HG03025 (cell line): Measurements from ENCODE around the gene CLTA.

Source experiments
- ATAC-seq: cut with Tn5 transposase; IDR thresholded peaks from one replicate; pipeline ENCODE4 v1.9.1; 2021; ENCODE audit warnings: mild to moderate bottlenecking, moderate library complexity; ENCODE audit not compliant: unreplicated experiment, low FRiP score

Gene CLTA

GRCh38 chr9:36190388-36191289 is at the start of gene CLTA:
Gene CLTA, plus strand, starts transcription at chr9:36190921. Its CDS starts 136 bp downstream, at chr9:36191057.
- peak; percentile 96 for ATAC-seq

GRCh38 chr9:36141288-36141687 is 49.4 kb upstream of the CLTA start:
- no peak for ATAC-seq

- no peak for ATAC-seq
Measured at GRCh38 chr9:36141761-36142160, 49.0 kb upstream of the CLTA start.

- ATAC-seq, result no peak
Measured at GRCh38 chr9:36142510-36143244, 48.0 kb upstream of the CLTA start.

GRCh38 chr9:36143245-36143641 is 47.5 kb upstream of the CLTA start:
- no peak for ATAC-seq

GRCh38 chr9:36144309-36145232 is 46.1 kb upstream of the CLTA start:
- ATAC-seq, result no peak

GRCh38 chr9:36145970-36146369 is 44.8 kb upstream of the CLTA start:
- no peak for ATAC-seq

GRCh38 chr9:36146651-36147050 is 44.1 kb upstream of the CLTA start:
- no peak for ATAC-seq

GRCh38 chr9:36147441-36148175 is 43.1 kb upstream of the CLTA start:
- no peak for ATAC-seq

- ATAC-seq, result no peak
Measured at GRCh38 chr9:36148311-36149051, 42.2 kb upstream of the CLTA start.

GRCh38 chr9:36149197-36149596 is 41.5 kb upstream of the CLTA start:
- ATAC-seq, result no peak

GRCh38 chr9:36150574-36151315 is 40.0 kb upstream of the CLTA start:
- ATAC-seq, result no peak

GRCh38 chr9:36151316-36152210 is 39.2 kb upstream of the CLTA start:
- ATAC-seq, result peak; percentile 72

- no peak for ATAC-seq
Measured at GRCh38 chr9:36152741-36153438, 37.8 kb upstream of the CLTA start.

GRCh38 chr9:36153746-36154145 is 37.0 kb upstream of the CLTA start:
- no peak for ATAC-seq

GRCh38 chr9:36154331-36154952 is 36.3 kb upstream of the CLTA start:
- ATAC-seq, result no peak

GRCh38 chr9:36156116-36156515 is 34.6 kb upstream of the CLTA start:
- no peak for ATAC-seq
